Lung microvascular endothelial cell (primary cell): ENCODE results near the gene AGAP3. TPM values are rescaled to one million over a fixed set of nuclear protein-coding genes. Genes with fewer than 3 reads are reported as not detected.

Source experiments
- DNase-seq, 2 donors: peaks; one replicate each; pipeline versions ENCODE4 v3.0.0 to v3.0.0-alpha.2; 2010; ENCODE audit warnings: low read depth in 2 of 2
- total RNA-seq: library from RNA; depleted of rRNA; stranded (reverse); fragments of >200 nt; gene quantifications from 2 replicates; pipeline ENCODE4 v1.2.1, GENCODE V29; 2014

Gene AGAP3
- total RNA-seq, 1 donor from 2014 or later, result 62.5 TPM

DNA sequence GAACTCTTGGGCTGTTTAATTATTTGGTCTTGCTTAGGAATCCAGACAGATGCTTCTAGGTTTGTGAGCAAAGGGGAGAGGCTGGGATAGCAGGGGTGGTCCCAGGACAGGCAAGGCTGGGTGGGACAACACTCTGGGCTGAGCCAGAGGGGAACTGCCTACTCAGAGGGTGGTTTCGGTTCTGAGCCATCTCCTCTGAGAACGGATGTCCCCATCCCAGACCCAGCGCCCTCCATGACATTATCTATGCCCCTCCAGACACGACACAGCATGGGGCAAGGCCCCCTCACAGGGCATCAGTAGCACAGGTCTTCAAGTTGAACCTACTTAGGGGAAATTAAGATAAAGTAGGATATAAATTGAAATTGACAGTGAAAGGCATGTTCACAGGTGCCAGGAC, 93.7 kb downstream of the AGAP3 start:
- no peak for DNase-seq

DNA sequence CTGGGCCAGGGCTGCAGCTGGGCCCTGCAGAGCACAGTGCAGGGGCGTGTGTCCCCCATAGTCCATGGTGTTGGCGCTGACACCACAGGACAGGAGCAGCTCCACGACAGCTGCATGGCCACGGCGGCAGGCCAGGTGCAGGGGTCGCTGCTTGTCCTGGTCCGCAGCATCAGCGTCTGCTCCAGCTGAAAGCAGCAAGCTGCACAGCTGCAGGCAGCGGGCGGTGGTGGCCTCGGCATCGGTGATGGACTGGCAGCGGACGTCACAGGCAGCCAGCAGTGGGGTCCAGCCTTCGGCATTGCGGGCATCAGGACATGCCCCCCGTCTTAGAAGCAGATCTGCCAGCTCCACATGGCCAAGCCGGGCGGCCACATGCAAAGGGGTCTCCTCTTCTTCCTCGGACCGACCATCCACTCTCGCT, 94.7 kb downstream of the AGAP3 start:
- no peak for DNase-seq

DNA sequence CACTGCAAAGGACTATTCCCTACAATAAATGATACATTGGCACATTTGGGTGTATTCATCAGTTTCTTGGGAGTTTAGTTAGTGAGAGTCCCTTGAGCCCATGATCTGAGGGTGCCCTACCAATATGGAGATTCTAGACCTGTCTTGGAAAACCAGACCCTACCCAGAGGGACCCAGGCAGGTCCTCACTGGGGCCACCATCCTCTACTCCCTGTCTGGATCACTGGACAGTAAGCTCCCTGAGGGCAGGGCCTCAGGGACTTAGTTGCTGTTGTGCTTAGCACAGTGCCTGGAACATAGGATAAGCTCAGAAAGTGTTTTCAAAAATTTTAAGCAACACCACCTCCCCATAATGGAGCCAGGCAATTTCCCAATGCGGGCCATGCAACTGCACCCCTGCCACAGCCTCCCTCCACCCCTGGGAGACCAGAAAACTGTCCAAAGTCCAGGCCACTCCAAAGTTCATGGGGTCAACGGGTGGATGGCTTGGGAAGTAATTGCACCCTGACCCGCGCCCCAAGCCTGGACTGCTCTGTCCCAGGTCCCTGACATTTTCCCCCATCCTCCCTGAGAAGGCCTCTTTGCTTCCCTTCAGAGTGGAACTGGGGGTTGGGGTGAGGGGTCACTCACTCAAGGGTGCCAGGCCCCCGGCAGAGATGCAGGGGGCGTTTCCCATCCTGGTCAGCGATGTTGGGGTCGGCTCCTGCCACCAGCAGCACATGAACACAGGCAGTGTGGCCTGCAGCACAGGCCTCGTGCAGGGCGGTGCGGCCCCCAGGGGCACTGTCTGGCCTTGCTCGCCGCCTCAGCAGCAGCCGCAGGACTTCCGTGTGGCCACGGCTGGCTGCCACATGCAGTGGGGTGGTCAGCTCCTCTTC, 99.7 kb downstream of the AGAP3 start:
- no peak for DNase-seq

DNA sequence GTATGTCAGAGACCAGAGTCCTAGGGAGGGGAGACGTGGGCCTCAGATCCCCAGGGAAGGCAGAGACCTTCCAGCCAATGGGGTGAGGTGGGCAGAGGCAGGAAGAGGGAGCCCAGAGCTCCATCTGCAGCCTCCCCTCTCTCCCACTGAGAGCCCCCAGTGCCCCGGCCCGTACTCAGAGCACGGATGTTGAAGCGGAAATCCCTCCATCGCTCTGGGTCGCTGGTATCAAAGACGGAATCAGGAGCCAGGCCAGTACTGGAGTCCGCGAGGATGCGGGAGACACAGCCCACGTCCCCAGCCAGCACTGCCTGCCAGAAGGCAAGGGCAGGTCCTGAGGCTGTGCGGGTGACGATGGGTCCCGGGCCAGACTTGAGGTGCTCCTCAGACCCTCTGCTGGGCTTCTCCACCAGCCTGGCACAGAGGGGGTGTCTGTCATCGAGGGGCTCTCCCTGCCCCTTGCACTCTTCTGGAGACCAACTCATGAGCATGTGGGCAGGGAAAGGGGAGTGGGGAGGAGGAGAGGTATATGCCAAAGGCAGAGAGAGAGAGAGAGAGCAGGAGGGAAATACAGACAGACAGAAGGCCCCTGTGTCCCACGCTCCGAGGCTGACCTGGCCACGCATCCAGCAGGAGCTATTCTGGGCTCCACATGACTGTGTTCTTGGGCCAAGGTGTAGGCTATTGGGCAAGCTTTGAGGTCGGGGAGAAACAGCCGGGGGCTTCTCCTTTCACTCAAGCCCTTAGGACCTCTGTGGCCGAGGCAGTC, 100.5 kb downstream of the AGAP3 start, which contains the start of gene ASB10:
TSS of gene ASB10 (minus strand) at position 611 of the 769 bp plus-strand sequence. CDS start at position 491, 120 bp downstream.
- DNase-seq, result no peak

DNA sequence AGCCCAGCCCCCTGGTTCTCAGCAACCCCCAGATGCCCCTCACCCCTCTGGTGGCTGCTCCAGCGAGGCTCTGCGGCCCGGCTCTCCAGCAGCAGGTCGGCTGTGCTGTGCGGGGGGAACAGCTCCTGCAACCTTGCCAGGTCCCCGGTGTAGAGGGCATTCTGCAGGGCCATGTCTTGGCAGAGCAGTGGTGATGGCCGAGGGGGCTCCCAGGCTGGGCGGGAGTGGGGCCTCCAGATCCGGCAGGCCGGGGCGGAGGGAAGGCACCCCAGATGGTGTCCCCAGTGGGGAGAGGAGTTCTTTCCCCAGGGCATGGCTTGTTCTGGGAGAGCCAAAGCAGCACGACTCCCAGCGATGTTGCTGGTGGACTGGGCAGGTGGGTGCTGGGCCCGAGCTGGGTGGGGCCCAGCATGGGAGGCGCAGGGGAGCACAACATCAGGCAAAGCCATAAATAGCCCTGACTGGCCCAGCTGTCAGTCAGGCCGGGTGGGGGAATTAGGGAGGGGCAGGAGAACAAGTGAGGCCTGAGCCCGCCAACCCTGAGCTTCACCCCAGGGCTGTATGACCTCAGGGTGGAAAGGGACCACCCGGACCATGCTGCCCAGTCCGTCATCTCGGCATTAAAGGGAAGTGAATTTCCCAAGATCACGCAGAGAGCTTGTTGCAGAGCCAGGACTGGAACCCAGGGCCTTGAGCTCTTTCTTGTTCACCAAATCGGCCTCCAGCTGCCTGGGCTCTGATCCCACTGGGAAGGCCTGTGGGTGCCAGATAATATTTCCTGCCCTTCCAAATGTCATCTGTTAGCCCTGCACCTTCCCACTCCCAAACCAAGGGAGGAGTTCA, 101.4 kb downstream of the AGAP3 start:
- DNase-seq, result no peak

DNA sequence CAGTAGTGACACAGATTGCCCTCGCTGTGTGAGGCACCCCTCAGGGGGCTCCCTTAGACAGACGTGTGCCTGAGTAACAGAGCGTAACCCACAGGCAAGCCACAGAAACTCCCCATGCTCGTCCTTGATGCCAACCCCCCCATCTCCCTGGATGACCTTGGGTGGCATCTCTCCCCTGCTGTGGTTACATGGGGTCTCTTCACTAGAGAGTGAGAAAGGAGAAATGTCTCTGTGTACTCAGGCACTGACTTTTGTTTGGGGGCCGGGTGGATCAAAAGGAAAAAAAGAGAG, 101.9 kb downstream of the AGAP3 start:
- DNase-seq, result no peak

DNA sequence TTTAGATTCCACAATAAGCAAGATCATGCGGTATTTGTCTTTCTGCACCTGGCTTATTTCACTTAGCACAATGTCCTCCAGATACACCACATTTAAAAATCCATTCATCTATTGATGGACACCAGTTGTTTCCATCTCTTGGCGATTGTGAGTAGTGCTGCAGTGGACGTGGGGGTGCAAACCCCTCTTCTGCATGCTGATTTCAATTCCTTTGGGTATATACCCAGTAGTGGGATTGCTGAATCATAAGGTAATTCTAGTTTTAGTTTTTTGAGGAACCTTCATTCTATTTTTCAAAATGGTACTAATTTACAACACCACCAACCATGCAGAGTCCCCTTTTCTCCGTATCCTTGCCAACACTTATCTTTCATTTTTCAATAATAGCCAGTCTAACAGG, 102.8 kb downstream of the AGAP3 start:
- DNase-seq, result no peak

DNA sequence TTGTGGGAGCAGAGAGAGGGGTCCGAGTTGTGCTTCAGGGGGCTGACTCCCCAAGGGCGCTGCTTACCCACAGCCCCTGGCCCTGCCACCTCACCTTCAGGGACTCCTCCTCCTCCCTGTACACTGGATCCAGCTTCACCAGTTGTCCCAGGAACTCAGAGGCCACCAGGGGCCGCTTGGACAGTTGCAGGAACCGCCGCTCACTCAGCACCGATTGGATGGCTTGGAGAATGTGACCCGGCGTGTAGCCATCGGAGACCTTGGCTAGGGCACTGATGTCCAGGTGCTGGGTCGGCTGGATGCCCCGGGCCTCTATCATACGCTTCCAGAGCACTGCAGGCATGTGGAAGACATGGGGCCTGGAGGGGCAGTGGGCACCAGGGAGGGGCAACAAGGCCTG, 105.3 kb downstream of the AGAP3 start:
- peak in 1 of 2 donors; percentile 11 for DNase-seq

DNA sequence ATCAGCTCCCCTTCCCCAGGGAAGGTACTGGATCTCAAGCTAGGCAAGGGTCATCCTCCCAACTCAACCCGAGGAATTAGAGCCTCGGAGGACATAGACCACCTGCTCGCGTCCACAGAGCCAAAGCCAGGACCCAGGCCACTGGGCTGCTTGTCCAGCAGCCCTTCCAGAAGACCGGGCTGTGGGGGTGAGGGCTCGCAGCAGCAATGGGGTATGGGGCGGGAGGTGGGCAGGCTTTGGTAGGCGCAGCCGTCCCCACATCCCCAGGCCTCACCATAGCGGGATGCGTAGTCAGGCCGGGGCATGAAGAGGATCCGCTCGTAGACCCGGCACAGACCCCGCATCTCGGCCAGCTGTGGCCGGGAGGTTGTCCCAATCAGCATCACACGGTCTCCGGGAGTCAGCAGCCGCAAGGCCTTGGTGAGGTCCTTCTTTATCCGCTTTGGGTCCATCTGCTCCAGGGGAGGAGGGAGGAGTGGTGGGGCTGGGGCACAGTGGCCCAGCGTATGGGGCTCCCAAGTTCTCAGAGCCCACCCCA, 105.8 kb downstream of the AGAP3 start:
- no peak for DNase-seq

DNA sequence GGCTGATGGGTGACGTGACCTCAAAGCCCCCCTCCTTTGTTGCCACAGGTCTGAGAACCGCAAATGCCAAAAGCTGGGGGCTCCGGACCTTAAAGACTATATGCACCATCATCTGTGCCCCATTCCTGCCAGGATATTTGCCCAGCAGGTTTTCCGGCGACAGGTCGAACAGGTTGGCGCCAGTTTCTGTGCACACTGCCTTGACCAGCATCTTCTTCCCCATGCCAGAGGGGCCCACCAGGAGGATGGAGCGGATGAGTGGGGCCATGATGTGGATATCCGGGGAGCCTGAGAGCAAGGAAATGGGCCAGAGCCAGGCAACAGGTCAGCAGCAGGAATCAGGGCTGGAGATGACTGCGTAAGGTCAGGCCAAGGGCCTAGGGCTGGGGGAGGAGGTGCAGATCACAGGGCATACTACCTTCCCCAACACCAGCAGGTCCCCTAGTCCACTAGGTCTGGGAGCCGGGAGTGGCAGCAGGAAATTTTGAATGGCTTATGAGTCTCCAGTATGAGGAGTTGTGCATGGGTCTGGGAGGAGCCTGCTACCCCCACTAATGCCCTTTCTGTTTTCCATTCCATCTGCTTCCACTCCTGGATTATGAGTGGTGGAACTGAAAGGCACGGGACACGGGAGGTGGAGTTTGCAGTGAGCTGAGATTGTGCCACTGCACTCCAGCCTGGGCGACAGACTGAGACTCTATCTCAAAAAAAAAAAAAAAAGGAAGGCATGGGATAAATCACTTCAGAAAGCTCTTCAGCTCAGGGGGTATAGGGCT, 107.1 kb downstream of the AGAP3 start:
- no peak for DNase-seq

Other genes starting within 250 kb of the AGAP3 start
- gene AOC1, start 234.0 kb upstream of the AGAP3 start, total RNA-seq, result not detected in 2 replicates
- gene KCNH2, start 108.2 kb upstream of the AGAP3 start, total RNA-seq, result under 0.01 TPM in 1 of 2 replicates, not detected in the other
- 25.0 and 30.5 TPM in 2 replicates for gene NOS3, start 95.5 kb upstream of the AGAP3 start, total RNA-seq
- gene ATG9B, start 62.0 kb upstream of the AGAP3 start, total RNA-seq, result under 0.01 TPM in 1 of 2 replicates, not detected in the other
- gene ABCB8, start 58.0 kb upstream of the AGAP3 start, total RNA-seq, result 10.2 and 10.3 TPM in 2 replicates
- gene ASIC3, start 37.9 kb upstream of the AGAP3 start, total RNA-seq, result under 0.01 and 0.40 TPM in 2 replicates
- gene CDK5, start 28.6 kb upstream of the AGAP3 start, total RNA-seq, result 15.9 and 17.4 TPM in 2 replicates
- 39.4 and 72.8 TPM in 2 replicates for gene SLC4A2, start 26.9 kb upstream of the AGAP3 start, total RNA-seq
- gene FASTK, start 5.7 kb upstream of the AGAP3 start, total RNA-seq, result 36.0 and 38.9 TPM in 2 replicates
- gene TMUB1, start 3.0 kb upstream of the AGAP3 start, total RNA-seq, result 13.1 and 16.9 TPM in 2 replicates
- gene GBX1, start 81.2 kb downstream of the AGAP3 start, total RNA-seq, result not detected in 2 replicates
- not detected in 2 replicates for gene ASB10, start 100.8 kb downstream of the AGAP3 start, total RNA-seq
- not detected in 2 replicates for gene H2BK1, start 124.0 kb downstream of the AGAP3 start, total RNA-seq
- gene ABCF2, start 140.7 kb downstream of the AGAP3 start, total RNA-seq, result 37.0 and 39.5 TPM in 2 replicates
- gene CHPF2, start 146.0 kb downstream of the AGAP3 start, total RNA-seq, result 31.2 and 31.7 TPM in 2 replicates
- 0.79 and 2.0 TPM in 2 replicates for gene SMARCD3, start 162.2 kb downstream of the AGAP3 start, total RNA-seq